ENCODE results near the gene ANKRD34A. TPM values are rescaled to one million over a fixed set of nuclear protein-coding genes. Genes with fewer than 3 reads are reported as not detected.

Gene ANKRD34A
- total and polyA plus RNA-seq, 2 of the 13 experiments (the other 11 are each of a cell fraction or from before 2014, with no cell fraction given), result 0.05 to 0.07 TPM

DNA sequence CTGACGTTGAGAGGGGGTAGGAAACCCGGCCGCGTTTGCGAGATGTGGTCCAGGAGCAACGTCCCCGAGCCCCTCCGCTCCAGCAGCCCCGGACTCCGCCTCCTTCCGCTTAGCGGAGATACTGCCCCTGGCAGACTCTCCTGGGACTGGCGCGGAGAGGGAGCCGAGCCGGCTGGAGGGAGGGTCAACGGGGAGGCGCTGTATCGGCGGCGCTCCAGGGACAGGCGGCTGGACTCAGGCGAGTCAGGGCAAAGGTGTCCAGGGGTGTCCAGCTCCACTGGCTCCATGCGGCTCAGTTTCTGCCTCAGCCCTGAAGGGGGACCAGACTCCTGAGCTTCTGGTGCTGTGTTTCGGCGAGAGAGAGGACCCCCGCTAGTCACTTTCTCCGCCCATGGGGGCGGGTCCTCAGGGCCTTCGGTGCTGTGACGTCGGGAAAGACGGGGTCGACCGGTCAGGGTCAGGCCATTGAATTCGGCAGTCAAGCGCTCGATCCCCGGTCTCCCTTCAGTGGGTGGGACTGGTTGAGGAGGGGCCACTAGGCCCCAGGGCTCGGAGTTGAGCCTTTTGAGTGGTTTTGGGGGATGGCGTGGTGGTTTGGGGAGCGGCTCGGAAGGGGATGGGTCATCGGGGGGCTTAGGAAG lies 3.8 kb downstream of the ANKRD34A start (continued):
- 0 out of 2 replicates have a peak, but pooled peaks have one; percentile 60 for TF ChIP-seq ZMAT3 (CRISPR knock-in tag; conservative IDR thresholded peaks at IDR 0.05)
- TF ChIP-seq RARA (CRISPR knock-in tag; IDR thresholded peaks at IDR 0.05), result 0 out of 2 replicates have a peak, but pooled peaks have one; percentile 23
- TF ChIP-seq ZNF816 (CRISPR knock-in tag; IDR thresholded peaks at IDR 0.05; ENCODE audit: borderline replicate concordance), result 0 out of 2 replicates have a peak, but pooled peaks have one; percentile 32
- peak; percentile 65; the same call in 1 of the 2 replicates for TF ChIP-seq KDM2A (CRISPR knock-in tag; IDR thresholded peaks at IDR 0.05; ENCODE audit: borderline replicate concordance, low read depth)
- TF ChIP-seq ZNF282 (IDR thresholded peaks at IDR 0.05; ENCODE audit: partially characterized antibody), result no peak
- TF ChIP-seq ZNF558 (CRISPR knock-in tag; IDR thresholded peaks at IDR 0.05; ENCODE audit: borderline replicate concordance), result peak; percentile 36; the same call in 1 of the 2 replicates
- TF ChIP-seq, protein P1, sequence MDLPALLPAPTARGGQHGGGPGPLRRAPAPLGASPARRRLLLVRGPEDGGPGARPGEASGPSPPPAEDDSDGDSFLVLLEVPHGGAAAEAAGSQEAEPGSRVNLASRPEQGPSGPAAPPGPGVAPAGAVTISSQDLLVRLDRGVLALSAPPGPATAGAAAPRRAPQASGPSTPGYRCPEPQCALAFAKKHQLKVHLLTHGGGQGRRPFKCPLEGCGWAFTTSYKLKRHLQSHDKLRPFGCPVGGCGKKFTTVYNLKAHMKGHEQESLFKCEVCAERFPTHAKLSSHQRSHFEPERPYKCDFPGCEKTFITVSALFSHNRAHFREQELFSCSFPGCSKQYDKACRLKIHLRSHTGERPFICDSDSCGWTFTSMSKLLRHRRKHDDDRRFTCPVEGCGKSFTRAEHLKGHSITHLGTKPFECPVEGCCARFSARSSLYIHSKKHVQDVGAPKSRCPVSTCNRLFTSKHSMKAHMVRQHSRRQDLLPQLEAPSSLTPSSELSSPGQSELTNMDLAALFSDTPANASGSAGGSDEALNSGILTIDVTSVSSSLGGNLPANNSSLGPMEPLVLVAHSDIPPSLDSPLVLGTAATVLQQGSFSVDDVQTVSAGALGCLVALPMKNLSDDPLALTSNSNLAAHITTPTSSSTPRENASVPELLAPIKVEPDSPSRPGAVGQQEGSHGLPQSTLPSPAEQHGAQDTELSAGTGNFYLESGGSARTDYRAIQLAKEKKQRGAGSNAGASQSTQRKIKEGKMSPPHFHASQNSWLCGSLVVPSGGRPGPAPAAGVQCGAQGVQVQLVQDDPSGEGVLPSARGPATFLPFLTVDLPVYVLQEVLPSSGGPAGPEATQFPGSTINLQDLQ (CRISPR knock-in tag; IDR thresholded peaks at IDR 0.05), result 0 out of 2 replicates have a peak, but pooled peaks have one; percentile 19
- peak; percentile 52; the same call in 1 of the 2 replicates for TF ChIP-seq MYC (CRISPR knock-in tag; IDR thresholded peaks at IDR 0.05; ENCODE audit: borderline replicate concordance)
- peak; percentile 20; the same call in 1 of the 2 replicates for TF ChIP-seq GZF1 (CRISPR knock-in tag; IDR thresholded peaks at IDR 0.05)
- peak; percentile 32; the same call in 1 of the 2 replicates for TF ChIP-seq CREB1 (IDR thresholded peaks at IDR 0.05)
- no peak for TF ChIP-seq CREB1 (CRISPR knock-in tag; IDR thresholded peaks at IDR 0.05)
- TF ChIP-seq KAT8 (CRISPR knock-in tag; IDR thresholded peaks at IDR 0.05), result peak; percentile 61
- TF ChIP-seq, protein P2, sequence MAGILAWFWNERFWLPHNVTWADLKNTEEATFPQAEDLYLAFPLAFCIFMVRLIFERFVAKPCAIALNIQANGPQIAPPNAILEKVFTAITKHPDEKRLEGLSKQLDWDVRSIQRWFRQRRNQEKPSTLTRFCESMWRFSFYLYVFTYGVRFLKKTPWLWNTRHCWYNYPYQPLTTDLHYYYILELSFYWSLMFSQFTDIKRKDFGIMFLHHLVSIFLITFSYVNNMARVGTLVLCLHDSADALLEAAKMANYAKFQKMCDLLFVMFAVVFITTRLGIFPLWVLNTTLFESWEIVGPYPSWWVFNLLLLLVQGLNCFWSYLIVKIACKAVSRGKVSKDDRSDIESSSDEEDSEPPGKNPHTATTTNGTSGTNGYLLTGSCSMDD (CRISPR knock-in tag; IDR thresholded peaks at IDR 0.05), result no peak
- TF ChIP-seq RARG (CRISPR knock-in tag; IDR thresholded peaks at IDR 0.05; ENCODE audit: low read depth), result peak; percentile 70; the same call in 1 of the 2 replicates
- 0 out of 2 replicates have a peak, but pooled peaks have one; percentile 70 for TF ChIP-seq ZNF138 (CRISPR knock-in tag; IDR thresholded peaks at IDR 0.05; ENCODE audit: low read depth)
- TF ChIP-seq, protein P3, sequence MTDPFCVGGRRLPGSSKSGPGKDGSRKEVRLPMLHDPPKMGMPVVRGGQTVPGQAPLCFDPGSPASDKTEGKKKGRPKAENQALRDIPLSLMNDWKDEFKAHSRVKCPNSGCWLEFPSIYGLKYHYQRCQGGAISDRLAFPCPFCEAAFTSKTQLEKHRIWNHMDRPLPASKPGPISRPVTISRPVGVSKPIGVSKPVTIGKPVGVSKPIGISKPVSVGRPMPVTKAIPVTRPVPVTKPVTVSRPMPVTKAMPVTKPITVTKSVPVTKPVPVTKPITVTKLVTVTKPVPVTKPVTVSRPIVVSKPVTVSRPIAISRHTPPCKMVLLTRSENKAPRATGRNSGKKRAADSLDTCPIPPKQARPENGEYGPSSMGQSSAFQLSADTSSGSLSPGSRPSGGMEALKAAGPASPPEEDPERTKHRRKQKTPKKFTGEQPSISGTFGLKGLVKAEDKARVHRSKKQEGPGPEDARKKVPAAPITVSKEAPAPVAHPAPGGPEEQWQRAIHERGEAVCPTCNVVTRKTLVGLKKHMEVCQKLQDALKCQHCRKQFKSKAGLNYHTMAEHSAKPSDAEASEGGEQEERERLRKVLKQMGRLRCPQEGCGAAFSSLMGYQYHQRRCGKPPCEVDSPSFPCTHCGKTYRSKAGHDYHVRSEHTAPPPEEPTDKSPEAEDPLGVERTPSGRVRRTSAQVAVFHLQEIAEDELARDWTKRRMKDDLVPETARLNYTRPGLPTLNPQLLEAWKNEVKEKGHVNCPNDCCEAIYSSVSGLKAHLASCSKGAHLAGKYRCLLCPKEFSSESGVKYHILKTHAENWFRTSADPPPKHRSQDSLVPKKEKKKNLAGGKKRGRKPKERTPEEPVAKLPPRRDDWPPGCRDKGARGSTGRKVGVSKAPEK (CRISPR knock-in tag; IDR thresholded peaks at IDR 0.05; ENCODE audit: borderline replicate concordance), result peak; percentile 79; the same call in 1 of the 2 replicates
- no peak for TF ChIP-seq HCFC1 (IDR thresholded peaks at IDR 0.05; ENCODE audit: low read depth, low read length)
- TF ChIP-seq, protein P4, sequence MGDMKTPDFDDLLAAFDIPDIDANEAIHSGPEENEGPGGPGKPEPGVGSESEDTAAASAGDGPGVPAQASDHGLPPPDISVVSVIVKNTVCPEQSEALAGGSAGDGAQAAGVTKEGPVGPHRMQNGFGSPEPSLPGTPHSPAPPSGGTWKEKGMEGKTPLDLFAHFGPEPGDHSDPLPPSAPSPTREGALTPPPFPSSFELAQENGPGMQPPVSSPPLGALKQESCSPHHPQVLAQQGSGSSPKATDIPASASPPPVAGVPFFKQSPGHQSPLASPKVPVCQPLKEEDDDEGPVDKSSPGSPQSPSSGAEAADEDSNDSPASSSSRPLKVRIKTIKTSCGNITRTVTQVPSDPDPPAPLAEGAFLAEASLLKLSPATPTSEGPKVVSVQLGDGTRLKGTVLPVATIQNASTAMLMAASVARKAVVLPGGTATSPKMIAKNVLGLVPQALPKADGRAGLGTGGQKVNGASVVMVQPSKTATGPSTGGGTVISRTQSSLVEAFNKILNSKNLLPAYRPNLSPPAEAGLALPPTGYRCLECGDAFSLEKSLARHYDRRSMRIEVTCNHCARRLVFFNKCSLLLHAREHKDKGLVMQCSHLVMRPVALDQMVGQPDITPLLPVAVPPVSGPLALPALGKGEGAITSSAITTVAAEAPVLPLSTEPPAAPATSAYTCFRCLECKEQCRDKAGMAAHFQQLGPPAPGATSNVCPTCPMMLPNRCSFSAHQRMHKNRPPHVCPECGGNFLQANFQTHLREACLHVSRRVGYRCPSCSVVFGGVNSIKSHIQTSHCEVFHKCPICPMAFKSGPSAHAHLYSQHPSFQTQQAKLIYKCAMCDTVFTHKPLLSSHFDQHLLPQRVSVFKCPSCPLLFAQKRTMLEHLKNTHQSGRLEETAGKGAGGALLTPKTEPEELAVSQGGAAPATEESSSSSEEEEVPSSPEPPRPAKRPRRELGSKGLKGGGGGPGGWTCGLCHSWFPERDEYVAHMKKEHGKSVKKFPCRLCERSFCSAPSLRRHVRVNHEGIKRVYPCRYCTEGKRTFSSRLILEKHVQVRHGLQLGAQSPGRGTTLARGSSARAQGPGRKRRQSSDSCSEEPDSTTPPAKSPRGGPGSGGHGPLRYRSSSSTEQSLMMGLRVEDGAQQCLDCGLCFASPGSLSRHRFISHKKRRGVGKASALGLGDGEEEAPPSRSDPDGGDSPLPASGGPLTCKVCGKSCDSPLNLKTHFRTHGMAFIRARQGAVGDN (CRISPR knock-in tag; IDR thresholded peaks at IDR 0.05), result peak; percentile 66
- peak; percentile 58; the same call in 1 of the 2 replicates for TF ChIP-seq HIVEP1 (CRISPR knock-in tag; IDR thresholded peaks at IDR 0.05)
